ENCODE data around the gene CCR7. TPM values are rescaled to one million over a fixed set of nuclear protein-coding genes. Genes with fewer than 3 reads are reported as not detected.

The CCR7 gene
- total and polyA plus RNA-seq, 2 of the 13 experiments (the other 11 are each of a cell fraction or from before 2014, with no cell fraction given), result 0.04 to 0.53 TPM

GRCh38 chr17:40516581-40517285 lies 48.5 kb downstream of the CCR7 start:
- no peak overlapping the region for H3K4me3 ChIP-seq (replicated peaks in 1 of 3; ENCODE audit: insufficient read depth in 1 of 3, low read depth in 2 of 3, low read length in 3 of 3)
- no peak overlapping the region for H3K27ac ChIP-seq (ENCODE audit: extremely low read length, insufficient read depth, low read length)
- peak overlapping the region; percentile 3; the same call in 1 of the 2 replicates for H3K4me2 ChIP-seq (ENCODE audit: low read depth, low read length)
- CTCF ChIA-PET (ENCODE audit: low intra/inter-chr PET ratio, low total read pairs), result no interaction called here
- H3K4me1 ChIP-seq (ENCODE audit: insufficient read depth, low read length), result peaks cover 80% of the 10 kb centered on the region
- no peak for ATAC-seq
- intact Hi-C loops (cut with micrococcal nuclease; ENCODE audit: unreplicated experiment), result no loop called here
- H3K79me2 ChIP-seq (ENCODE audit: insufficient read depth, low read length), result no peaks in the 10 kb centered on the region
- H3K9ac ChIP-seq (ENCODE audit: insufficient read depth, low read depth, low read length), result no peak overlapping the region
- H2AFZ ChIP-seq (ENCODE audit: low read length), result no peak overlapping the region
- peak; percentile 93 for DNase-seq (ENCODE audit: low spot score)
- H3K27me3 ChIP-seq (ENCODE audit: control insufficient read depth in 1 of 2, insufficient read depth in 2 of 2, low read length in 2 of 2), result no peaks in the 10 kb centered on the region
- H3K36me3 ChIP-seq (replicated peaks in 1 of 2; ENCODE audit: control insufficient read depth in 1 of 2, insufficient read depth in 2 of 2, low read length in 2 of 2), result no peaks in the 10 kb centered on the region
- H3K9me3 ChIP-seq (ENCODE audit: low read length), result no peaks in the 10 kb centered on the region
- BruUV-seq (replicated peaks), result no TSS peak
- FAIRE-seq, result peak; percentile 43
- POLR2A ChIA-PET, result no interaction called here
- no peaks in the 10 kb centered on the region for H4K20me1 ChIP-seq (ENCODE audit: insufficient read depth, low read length)
- in situ Hi-C loops (cut with HindIII; ENCODE audit: extremely low pct_ligation_motif_present, low pct_unique_long_range_greater_than_20kb), result no loop called here
- WGBS (ENCODE audit: low lambda C conversion rate), result 2% methylated on average over 3 of the region's 3 CpGs
- no peak for TF ChIP-seq CEBPG (CRISPR knock-in tag; IDR thresholded peaks at IDR 0.05)
- TF ChIP-seq ZKSCAN8 (CRISPR knock-in tag; IDR thresholded peaks at IDR 0.05; ENCODE audit: borderline replicate concordance), result no peak
- TF ChIP-seq ZFP82 (CRISPR knock-in tag; IDR thresholded peaks at IDR 0.05; ENCODE audit: borderline replicate concordance), result no peak
- 0 out of 2 replicates have a peak, but pooled peaks have one; percentile 44 for TF ChIP-seq SOX13 (IDR thresholded peaks at IDR 0.05)
- peak in 1 of 2 experiments; percentile 22; a peak in 1 of 4 replicates for TF ChIP-seq SOX13 (CRISPR knock-in tag; conservative IDR thresholded peaks at IDR 0.05 in 1 of 2, IDR thresholded peaks at IDR 0.05 in 1 of 2)
- peak; percentile 83 for TF ChIP-seq ZNF24 (IDR thresholded peaks at IDR 0.05)
- no peak for TF ChIP-seq ARID4A (CRISPR knock-in tag; IDR thresholded peaks at IDR 0.05; ENCODE audit: borderline replicate concordance)
- TF ChIP-seq RORA (CRISPR knock-in tag; IDR thresholded peaks at IDR 0.05), result no peak
- TF ChIP-seq ZNF772 (CRISPR knock-in tag; IDR thresholded peaks at IDR 0.05), result peak; percentile 24; the same call in 1 of the 2 replicates
- TF ChIP-seq ZNF678 (CRISPR knock-in tag; IDR thresholded peaks at IDR 0.05), result no peak
- no peak for TF ChIP-seq ZUFSP (CRISPR knock-in tag; IDR thresholded peaks at IDR 0.05; ENCODE audit: borderline replicate concordance)
- TF ChIP-seq FUBP1 (CRISPR knock-in tag; IDR thresholded peaks at IDR 0.05; ENCODE audit: borderline replicate concordance), result no peak
- TF ChIP-seq PBX2 (CRISPR knock-in tag; IDR thresholded peaks at IDR 0.05), result no peak
